NT2/D1 (cell line): ENCODE results near the gene GLIS2.
"Not testable (repeated sequence)": the region's sequence is repeated elsewhere in the genome, so short reads cannot be mapped to it uniquely, and the experiment has no call there.

Source experiments
- DNase-seq: peaks from one replicate; pipeline ENCODE4 v3.0.0-alpha.2; 2011; ENCODE audit warnings: low read depth, low spot score
- H3K27me3 ChIP-seq: 2 replicates; pipeline ENCODE4 v1.6.0; 2011; ENCODE audit warnings: mild to moderate bottlenecking; ENCODE audit not compliant: insufficient read length, insufficient read depth
- H3K36me3 ChIP-seq: 2 replicates; pipeline ENCODE4 v1.6.1; 2011; ENCODE audit warnings: mild to moderate bottlenecking, low read length, mixed read lengths; ENCODE audit not compliant: insufficient read depth, insufficient read length
- H3K4me1 ChIP-seq: 2 replicates; pipeline ENCODE4 v1.5.1; 2011; ENCODE audit not compliant: insufficient read depth, insufficient read length
- H3K4me3 ChIP-seq: 2 replicates; pipeline ENCODE4 v1.5.1; 2011; ENCODE audit warnings: low read depth; ENCODE audit not compliant: insufficient read length
- H3K9ac ChIP-seq: 2 replicates; pipeline ENCODE4 v1.6.0; 2011; ENCODE audit warnings: low read depth; ENCODE audit not compliant: insufficient read length
- H3K9me3 ChIP-seq: 2 replicates; pipeline ENCODE4 v1.5.1; 2011; ENCODE audit warnings: mild to moderate bottlenecking, low read length; ENCODE audit not compliant: insufficient read depth
- SUZ12 ChIP-seq: IDR thresholded peaks from 2 replicates; pipeline ENCODE4 v1.6.1; 2011; ENCODE audit not compliant: insufficient read length, insufficient read depth; ENCODE audit errors: extremely low read depth
- YY1 ChIP-seq: IDR thresholded peaks from 2 replicates; pipeline ENCODE4 v1.6.1; 2011; ENCODE audit not compliant: insufficient read length, insufficient read depth
- ZNF274 ChIP-seq: IDR thresholded peaks from 2 replicates; pipeline ENCODE4 v1.6.1; 2011; ENCODE audit warnings: mild to moderate bottlenecking, low read depth, low read length

GLIS2 gene

GRCh38 chr16:4330277-4330874 lies 14.5 kb downstream of the GLIS2 start:
- Histone ChIP-seq H3K4me1 (peaks cover 14% of the 10 kb centered on the region), H3K36me3 (peaks cover 28% of the 10 kb centered on the region), H3K9me3 (no peaks in the 10 kb centered on the region), H3K27me3 (no peaks in the 10 kb centered on the region), H3K4me3 (no peak overlapping the region), H3K9ac (no peak overlapping the region)
- no peak for DNase-seq
- no peak for TF ChIP-seq ZNF274
- no peak for TF ChIP-seq SUZ12
- TF ChIP-seq YY1 = no peak

DNA sequence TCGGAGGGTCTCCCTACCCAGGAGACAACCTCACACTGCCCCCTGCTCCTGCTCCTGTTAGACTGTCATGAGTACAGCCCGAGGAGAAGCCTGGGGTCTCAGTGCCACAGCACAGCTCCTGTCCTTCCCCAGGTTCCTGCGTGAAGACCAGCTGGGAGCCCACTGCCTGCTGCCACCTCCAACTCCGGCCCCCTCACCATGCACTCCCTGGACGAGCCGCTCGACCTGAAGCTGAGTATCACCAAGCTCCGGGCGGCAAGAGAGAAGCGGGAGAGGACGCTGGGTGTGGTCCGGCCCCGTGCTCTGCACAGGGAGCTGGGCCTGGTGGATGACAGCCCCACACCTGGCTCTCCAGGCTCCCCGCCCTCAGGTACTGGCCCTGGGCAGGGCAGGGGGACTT lies 16.2 kb downstream of the GLIS2 start:
- no peaks in the 10 kb centered on the region for H3K9me3 ChIP-seq
- peaks cover 10% of the 10 kb centered on the region for H3K4me1 ChIP-seq
- no peak overlapping the region for H3K9ac ChIP-seq
- H3K36me3 ChIP-seq = peaks cover 44% of the 10 kb centered on the region
- no peak overlapping the region for H3K4me3 ChIP-seq
- DNase-seq = no peak
- no peaks in the 10 kb centered on the region for H3K27me3 ChIP-seq
- TF ChIP-seq ZNF274 (no peak), YY1 (no peak), SUZ12 (no peak)

DNA sequence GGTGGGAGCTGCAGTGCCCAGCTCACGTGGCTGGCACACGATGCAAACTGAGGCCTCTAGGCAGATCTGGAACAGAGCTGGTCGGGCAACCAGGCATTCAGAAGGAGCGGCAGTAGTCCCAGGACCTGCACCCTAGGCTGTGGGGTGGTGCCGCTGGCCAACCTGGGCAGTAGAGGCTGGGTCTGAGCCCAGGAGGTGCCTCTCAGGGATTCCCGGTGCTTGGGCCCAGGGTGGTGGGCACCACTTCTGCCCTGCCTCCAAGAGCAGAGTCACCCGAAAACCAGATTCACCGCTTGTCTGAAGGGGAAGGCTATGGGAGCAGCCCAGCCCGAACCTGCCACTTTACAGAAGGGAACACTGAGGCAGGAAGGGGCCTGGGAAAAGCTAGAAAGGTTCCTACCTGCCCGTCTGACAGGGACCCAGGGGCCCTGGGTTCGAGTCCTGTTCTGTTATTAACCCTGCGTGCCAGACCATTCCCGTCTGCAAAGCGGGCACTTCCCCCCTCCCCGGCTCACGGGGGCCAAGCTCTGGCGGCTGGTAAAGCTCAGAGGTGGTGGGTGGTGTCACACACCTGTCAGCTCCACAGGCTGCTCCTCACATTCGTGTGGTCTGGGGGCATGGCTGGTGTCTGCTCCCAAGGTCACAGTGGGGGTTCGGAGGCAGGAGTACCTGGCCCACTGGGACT lies 16.9 kb downstream of the GLIS2 start:
- H3K27me3 ChIP-seq = no peaks in the 10 kb centered on the region
- DNase-seq = no peak
- no peak overlapping the region for H3K4me3 ChIP-seq
- no peaks in the 10 kb centered on the region for H3K9me3 ChIP-seq
- peaks cover 51% of the 10 kb centered on the region for H3K36me3 ChIP-seq
- TF ChIP-seq ZNF274 (no peak), SUZ12 (no peak), YY1 (no peak)
- peaks cover 10% of the 10 kb centered on the region for H3K4me1 ChIP-seq
- no peak overlapping the region for H3K9ac ChIP-seq

GRCh38 chr16:4333308-4333638 lies 17.4 kb downstream of the GLIS2 start:
- Histone ChIP-seq H3K4me3 (no peak overlapping the region), H3K9ac (no peak overlapping the region), H3K4me1 (peaks cover 11% of the 10 kb centered on the region), H3K27me3 (no peaks in the 10 kb centered on the region), H3K9me3 (no peaks in the 10 kb centered on the region), H3K36me3 (peaks cover 56% of the 10 kb centered on the region)
- no peak for DNase-seq
- TF ChIP-seq ZNF274 = no peak
- no peak for TF ChIP-seq SUZ12
- no peak for TF ChIP-seq YY1

DNA sequence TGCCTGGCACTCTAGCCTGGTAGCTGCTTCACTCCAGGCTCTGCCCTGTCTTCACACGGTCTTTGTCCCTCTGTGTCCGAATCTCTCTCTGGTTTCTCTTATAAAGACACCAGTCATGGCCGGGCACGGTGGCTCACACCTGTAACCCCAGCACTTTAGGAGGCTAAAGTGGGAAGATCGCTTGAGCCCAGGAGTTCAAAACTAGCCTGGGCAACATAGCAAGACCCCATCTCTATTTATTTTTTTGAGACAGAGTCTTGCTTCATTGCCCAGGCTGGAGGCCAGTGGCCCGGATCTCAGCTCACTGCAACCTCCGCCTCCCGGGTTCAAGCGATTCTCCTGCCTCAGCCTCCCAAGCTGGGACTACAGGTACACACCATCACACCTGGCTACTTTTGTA lies 17.8 kb downstream of the GLIS2 start:
- not testable (repeated sequence) for H3K27me3 ChIP-seq, H3K9me3 ChIP-seq, H3K9ac ChIP-seq, DNase-seq, H3K4me3 ChIP-seq
- peaks cover 11% of the 10 kb centered on the region for H3K4me1 ChIP-seq
- peaks cover 60% of the 10 kb centered on the region for H3K36me3 ChIP-seq

GRCh38 chr16:4334724-4335495 lies 19.0 kb downstream of the GLIS2 start:
- Histone ChIP-seq H3K27me3 (no peaks in the 10 kb centered on the region), H3K4me1 (peaks cover 15% of the 10 kb centered on the region), H3K9ac (no peak overlapping the region), H3K9me3 (no peaks in the 10 kb centered on the region), H3K4me3 (no peak overlapping the region), H3K36me3 (peaks cover 72% of the 10 kb centered on the region)
- no peak for DNase-seq
- TF ChIP-seq YY1 = no peak
- no peak for TF ChIP-seq ZNF274
- no peak for TF ChIP-seq SUZ12

DNA sequence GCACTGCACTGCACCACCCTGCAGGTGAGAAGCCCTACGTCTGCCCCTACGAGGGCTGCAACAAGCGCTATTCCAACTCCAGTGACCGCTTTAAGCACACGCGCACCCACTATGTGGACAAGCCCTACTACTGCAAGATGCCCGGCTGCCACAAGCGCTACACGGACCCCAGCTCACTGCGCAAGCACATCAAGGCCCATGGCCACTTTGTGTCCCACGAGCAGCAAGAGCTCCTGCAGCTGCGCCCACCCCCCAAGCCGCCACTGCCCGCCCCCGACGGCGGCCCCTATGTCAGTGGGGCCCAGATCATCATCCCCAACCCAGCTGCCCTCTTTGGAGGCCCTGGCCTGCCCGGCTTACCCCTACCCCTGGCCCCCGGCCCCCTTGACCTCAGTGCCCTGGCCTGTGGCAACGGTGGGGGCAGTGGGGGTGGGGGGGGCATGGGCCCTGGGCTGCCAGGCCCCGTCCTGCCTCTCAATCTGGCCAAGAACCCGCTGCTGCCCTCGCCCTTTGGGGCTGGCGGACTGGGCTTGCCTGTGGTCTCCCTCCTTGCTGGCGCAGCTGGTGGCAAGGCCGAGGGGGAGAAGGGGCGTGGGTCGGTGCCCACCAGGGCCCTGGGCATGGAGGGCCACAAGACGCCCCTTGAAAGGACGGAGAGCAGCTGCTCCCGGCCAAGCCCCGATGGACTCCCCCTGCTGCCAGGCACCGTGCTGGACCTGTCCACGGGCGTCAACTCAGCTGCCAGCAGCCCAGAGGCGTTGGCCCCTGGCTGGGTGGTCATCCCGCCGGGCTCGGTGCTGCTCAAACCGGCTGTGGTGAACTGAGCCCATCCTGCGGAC lies 21.1 kb downstream of the GLIS2 start:
- H3K27me3 ChIP-seq = no peaks in the 10 kb centered on the region
- TF ChIP-seq SUZ12 = no peak
- TF ChIP-seq ZNF274 = no peak
- no peak for TF ChIP-seq YY1
- H3K4me1 ChIP-seq = peaks cover 15% of the 10 kb centered on the region
- H3K9ac ChIP-seq = no peak overlapping the region
- DNase-seq = no peak
- H3K9me3 ChIP-seq = no peaks in the 10 kb centered on the region
- no peak overlapping the region for H3K4me3 ChIP-seq
- H3K36me3 ChIP-seq = peaks cover 89% of the 10 kb centered on the region
